ENCODE measurements around the gene ATP6V1F.

The ATP6V1F gene

DNA sequence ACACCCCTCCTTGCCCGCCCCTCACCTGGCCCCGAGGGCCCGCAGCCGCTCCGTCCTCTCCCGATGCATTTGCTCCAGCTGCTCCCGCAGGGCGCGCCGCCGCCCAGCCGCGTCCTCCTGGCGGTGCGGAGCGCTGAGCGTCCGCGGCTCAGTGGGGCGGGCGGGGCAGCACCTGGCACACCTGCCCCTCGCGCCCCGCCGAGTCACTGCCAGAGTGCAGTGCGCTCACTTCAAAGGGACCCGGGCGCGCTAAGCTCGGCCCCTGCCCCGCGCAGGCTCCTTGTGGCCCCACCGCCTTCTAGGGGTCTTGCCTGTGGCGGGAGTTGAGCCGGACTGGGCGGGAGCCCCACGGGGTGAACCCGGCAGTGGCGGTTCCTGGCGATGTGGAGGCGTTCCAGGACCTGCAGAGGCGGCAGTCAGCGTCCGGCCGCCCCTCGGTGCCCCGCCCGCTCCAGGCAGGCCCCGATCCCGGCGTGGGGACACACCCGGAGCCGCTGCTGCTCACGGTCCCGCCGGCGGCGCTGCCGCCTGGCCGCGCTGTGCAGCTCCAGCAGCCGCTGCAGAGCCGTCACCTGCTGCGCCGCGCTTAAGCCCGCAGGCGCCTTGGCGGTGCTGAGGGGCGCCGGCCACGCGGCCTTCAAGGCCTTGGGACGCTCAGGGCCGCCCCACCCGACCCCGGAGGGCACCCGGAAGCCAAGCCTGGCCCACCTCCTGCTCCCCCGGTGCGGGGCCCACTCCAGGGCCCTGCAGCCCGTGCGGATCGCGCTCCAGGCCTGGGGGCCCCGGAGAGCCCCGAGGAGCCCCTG, 6.7 kb downstream of the ATP6V1F start:
- DNase-seq = no peak

DNA sequence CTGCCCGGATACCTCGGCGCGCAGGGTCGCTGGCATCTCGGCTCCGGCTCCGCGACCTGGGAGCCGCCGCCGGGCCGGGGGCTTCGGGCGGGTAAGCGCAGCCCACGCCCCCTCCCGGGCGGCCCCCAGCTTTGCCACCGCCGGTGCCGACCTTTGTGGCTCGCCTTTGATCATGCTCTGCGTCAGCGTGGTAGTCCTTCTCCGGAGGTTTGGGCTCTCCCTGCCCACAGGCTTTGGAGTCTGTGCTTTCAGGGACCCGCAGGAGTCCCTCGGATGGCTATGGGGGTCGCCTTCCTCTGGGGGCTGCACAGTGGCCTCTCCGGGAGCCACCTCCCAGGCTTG, 7.3 kb downstream of the ATP6V1F start:
- no peak for DNase-seq

DNA sequence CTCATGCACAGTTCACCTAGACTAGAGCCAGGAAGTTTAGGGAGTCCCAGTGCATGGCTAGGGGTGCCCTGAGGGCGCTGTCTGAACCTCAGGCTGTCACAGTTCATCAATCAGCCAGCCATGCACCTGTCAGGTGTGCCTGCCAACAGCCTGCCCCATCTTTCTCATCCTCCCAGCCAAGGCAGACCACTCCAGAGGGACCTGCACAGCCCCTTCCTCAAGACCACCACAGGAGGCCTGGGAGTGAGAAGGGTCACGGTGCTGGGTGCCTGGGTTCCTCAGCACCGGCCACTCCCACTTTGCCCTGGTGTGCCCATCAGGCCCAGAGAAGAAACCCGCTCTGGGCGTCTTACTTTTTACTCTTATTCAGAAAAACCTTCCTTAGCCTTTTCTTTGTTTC, 8.4 kb downstream of the ATP6V1F start:
- DNase-seq = no peak

DNA sequence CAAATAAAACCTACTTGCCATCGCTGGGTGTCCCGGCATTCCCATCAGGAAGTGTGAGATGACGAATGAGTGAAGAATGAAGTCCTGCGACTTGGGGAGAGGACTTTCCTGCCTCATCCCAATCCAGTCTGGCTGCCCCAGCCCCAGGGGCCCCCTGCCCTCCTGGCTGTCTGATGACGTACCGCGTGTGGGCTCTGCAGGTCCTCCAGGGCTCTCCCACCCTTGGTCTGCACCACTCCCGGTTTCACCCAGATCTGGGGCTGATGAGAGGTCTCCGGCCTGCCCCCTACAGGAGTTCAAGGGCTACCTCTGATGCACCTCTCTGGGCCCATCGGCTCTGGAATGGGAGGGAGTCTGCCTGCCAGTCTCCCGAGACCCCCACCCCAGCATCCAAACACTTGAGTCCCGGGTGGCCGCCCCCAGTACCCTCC, 9.8 kb downstream of the ATP6V1F start:
- no peak for DNase-seq

DNA sequence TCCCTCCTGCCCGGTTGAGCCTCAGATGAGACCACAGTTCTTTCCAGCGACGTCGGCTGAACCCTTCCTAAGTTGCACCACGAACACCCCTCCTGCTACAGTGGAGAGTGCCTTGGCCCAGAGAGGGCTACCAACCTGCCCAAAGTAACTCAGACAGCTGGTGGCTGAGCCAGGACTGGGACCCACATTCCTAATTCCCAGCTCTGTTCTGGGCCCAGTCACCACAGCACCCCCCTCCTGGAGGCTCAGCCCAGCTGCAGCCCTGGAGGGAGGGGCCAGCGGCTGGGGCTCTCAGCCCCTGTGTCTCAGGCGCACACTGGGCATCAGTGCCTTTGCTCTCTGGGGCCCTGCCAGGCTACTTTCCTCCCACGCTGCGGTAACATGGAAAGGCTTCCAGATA, 10.6 kb downstream of the ATP6V1F start:
- DNase-seq = no peak

DNA sequence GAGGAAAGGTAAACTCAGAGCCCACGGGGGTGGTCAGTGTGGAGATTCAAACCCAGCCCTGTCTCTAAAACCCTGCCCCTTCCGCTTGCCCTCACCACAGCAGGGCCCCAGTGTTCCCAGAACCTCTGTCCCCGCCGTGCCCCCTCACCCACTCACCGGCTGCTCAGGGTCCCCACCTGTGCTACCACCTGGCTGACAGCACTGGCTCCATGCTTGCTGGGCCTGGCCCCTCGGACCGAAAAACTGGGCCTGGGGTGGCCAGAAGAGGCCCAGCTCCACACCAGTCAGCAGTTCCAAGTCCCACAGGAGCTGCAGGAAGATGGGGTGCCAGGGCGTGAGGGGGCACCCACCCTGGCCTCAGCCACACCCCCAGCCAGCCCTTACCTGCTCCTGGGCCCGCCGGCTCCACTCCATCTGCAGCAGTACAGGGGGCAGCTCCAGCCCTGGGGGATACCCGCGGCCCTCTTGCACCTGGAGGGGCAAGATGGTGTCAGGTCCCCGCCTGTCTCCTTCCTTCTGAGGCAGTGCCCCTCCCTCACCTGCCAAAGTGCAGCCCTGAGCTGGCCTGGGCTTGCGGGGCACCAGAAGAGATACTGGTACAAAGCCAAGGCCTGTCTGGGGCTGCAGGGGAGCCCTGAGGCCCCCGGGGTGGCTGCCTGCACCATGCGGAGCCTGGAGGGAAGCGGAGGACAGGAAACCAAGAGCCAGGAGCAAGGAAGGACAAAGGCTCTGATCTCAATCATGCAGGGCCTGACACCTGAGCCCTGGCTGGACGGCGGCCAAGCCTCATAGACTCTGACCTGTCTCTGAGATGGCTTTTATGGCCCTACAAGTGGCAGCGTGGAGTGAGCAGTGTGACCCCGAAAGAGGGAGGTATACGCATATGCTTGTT, 11.7 kb downstream of the ATP6V1F start:
- no peak for DNase-seq

DNA sequence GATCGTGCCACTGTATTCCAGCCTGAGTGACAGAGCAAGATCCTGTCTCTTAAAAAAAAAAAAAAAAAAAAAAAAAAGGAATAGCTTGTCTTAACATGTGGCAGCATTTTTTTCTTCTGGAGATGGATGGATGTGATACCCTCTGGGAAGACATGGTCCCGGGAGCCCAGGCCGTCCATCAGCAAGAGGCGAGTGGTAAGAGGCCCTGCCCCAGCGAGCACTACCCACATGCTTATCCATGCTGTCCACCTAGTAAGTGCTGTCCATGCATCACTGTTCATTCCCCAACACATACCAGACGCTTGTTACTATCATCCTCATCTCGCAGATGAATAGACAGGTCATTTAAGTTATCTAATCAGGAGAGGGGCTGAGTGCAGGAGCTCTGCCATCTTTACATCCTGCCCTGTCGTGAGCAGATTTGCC, 12.9 kb downstream of the ATP6V1F start:
- no peak for DNase-seq

DNA sequence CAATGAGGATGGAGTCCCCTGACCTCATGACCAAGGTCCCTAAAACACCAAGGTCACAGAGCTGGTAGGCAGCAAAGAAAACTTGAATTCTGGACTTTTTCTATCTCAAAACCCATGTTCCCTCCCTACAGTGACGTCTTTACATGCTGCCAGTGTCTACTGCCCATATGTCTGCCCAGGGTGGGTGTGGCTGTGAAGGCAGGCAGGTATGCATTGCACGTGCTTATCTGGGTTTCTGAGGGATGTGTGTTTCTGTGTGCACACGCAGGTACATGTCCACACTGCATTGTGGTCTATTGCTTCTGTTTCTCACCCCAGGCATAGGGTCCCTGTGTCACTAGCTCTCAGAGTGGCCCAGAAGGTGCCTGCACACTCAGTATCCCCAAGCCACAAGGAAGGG, 13.5 kb downstream of the ATP6V1F start:
- no peak for DNase-seq

DNA sequence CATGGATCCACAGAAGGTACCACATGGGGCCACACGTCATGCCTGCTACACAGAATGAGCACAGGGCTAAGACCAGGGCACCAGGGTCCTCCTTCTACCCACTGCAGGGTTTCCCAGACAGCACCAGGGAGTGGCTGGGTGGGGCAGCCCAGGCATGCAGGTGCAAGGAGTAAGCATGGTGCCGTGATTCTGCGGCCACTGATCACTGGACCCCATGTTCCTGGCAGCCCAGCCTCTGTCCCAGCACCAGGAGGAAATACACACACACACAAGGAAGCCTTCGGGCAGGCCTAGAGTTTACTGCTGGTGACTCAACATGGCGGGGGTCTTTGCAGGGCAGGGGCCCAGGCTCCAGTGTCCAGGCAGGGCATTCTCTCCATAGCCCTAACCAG, 13.9 kb downstream of the ATP6V1F start:
- DNase-seq = no peak

DNA sequence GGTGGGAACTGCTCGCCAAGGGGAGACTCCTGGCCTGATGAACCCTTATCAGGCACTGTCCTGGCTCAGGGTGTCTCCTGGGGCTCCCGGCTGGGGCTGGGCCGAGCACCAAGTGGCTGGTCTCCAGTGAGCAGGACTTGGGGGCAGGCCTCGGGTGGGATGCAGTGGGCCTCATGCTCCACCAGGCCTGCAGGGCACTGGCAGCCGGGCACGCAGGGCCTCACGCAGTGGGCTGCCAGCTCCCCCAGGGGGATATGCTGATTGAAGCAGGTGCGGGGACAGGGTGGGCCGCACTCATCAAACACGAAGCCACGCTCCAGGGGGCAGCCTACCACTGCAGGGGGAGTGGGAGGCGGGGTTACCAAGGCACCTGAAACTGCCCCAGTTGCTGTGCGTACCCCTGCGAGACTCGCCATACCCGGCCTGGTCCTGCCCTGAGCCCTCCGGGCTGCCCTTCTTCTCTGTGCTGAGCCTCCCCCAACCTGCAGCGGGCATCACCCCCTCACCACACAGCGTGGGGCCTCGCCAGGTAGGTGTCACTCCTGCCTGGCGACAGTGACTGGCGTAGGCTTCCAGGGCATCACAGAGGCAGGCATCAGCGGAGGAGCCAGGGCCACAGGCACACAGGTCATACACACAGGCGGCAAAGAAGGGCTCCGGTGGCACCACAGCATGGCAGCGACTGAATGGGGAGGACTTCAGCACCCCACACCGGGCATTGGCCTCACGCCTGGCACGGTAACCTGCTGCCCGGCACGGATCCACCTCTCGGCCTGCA, 14.5 kb downstream of the ATP6V1F start:
- DNase-seq = no peak

DNA sequence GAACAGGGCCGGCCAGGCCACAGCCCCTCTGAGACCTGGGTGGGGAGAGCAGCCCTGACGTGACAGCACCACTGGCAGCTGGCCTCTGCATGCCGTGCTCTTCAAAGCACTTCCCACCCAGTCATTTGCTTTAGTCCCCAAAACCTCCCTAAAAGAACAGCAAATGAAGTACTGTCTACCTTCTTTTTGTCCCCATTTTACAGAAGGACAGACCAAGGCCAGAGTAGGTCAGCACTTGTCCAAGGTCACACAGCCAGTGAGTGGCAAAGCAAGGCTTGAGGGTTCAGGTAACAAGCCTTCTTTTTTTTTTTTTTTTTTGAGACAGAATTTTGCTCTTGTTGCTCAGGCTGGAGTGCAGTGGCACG, 15.1 kb downstream of the ATP6V1F start:
- DNase-seq = no peak

DNA sequence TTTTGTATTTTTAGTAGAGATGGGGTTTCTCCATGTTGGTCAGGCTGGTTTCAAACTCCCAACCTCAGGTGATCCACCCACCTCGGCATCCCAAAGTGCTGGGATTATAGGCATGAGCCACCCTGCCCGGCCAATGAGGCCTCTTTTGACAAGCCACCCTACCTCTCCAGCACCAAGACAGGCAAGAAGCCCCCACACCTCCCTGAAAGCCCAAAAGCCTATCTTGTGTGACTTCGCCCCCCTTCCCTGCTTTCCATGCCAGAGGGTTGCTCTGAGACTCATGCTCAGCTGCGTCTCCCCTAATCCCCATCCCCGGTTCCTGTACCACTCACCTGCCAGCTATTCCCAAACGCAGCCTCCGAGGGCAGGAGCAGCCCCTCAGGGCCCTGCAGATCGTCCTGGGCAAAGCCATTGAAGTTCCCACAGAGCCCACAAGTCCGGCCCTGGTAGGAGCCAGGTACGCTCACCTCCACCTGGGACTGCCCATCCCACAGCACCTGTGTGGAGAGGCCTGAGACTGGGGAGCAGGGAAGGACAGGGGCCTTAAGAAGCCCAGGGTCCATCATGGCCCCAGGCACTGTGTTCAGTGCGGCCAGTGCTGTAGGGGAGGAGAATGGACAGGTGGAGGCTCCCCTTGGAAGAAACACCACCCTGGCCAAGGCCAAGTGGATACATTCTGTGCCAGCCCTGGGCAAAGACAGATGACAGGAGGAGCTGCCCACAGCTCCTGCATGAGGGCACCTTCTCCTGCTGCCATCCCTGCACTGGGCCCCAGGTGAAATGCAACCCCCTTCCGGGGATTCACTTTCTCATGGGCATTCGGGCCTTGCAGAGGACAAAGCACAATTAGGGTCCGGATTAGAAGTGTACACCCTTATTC, 15.8 kb downstream of the ATP6V1F start:
- no peak for DNase-seq

DNA sequence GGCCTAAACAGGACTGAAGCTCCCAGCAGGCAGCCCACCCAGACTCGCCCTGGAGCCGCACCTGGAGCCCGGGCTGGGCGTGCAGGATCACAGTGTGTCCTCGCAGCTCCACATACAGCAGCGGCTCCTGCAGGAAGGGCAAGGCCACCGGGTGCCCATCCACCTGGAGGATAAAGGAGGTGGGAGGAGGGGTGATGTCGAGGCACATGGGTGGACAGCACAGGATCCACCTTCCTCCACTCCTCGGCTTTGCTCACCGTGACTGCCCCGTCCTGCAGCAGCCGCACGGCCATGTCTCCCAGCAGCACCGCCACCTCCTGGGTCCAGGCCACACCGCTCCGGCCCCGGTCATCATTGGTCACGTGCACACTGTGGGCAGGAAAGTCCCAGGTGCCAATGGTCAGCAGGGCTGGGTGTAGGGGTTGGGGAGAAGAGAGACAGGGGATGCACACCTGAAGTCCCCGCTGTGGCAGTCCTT, 16.8 kb downstream of the ATP6V1F start:
- no peak for DNase-seq

DNA sequence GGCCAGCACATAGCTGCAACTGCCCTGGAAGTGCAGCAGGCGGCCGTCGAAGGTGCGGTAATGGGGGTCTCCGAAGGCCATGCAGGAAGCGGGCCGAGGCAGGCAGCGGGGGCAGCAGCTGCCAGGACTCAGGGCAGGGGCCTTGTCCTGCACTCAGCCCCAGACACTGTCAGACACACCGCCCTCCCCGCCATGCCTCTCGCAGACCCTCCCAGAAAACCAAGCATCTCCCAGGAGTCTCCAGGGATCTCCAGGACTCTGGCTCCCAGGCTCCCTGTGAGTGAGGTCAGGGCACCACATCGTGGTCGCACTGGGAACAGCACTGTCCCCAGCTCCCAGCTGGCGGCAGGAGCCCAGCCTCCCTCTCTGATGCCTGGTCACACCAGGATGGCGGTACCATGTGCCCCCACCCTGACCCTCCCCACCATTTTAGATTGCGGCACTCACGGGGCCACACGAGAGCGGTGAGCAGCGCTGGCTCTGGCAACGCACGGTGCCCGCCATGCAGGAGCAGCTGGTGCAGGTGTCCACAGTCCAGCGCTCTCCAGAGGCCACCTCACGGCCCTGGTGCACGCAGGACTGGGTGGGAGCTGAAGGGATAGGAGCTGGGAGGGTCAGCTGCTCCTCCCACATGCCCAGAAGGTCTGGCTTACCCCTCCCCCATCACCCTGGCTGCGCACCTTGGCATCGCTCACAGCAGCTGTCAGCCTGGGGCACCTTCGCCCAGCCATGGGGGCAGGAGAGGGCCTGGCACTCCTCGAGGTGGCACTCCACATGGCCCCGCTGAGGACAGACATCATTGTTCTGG, 17.5 kb downstream of the ATP6V1F start:
- DNase-seq = no peak

DNA sequence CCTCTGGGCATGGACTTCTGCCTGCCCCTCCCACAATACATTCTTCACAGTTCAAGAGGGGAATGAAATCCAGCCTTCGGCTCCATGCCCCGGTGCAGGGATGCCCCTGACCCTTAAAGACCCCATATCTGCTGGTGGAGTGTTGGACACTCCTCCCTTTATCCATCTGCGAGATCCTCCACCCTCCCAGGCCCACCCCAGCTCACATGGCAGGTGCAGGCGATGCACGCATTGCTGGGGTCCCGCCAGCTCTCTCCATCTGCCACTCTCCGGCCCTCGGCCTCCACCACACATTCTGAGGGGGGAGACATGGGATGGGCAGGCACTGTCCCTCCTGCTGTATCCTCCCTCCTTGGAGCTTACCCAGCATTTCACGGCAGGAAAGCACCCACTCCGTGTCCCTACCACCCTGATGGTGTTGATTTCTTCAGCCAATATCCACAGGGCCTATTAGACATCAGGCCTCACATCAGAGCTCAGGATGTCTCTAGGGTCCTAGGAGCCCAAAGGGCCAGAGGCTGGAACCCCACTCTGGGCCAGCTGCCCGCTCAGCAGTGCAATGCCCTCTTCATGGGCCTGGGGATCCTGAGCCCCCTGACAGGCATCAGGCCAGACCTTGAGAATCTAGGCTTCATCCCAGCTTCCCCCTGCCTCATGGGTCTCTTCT, 18.3 kb downstream of the ATP6V1F start:
- no peak for DNase-seq

DNA sequence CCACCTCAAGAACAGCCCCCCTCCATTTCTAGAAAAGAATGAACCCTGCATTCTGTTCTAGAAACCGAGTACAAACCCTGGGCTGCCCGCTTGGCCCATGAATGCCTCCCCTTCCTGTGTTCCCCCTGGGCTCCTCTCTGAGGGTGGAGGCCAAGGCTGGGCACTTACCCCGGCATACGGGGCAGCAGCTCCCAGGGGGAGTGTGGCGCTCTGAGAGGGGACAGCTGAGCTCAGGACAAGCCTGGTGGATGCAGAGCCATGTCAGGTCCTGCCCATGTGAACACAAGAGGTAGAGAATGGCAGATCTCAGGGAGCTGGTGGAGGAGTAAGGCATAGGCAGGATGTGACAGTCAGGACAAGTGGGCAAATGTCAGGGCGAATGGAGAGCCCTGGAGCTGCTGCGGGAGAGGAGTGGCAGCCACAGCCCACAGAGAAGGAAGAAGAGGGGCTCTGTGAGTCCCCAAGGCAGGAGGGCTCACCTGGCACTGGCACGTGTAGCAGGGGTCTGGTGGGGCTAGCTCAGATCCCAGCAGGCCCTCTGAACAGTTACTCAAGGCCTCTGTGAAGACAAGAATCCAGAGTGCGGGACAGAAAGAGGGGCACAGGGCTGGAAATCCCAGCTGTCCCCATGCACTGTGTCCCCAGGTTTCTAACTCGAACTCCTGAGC, 18.9 kb downstream of the ATP6V1F start:
- DNase-seq = no peak

DNA sequence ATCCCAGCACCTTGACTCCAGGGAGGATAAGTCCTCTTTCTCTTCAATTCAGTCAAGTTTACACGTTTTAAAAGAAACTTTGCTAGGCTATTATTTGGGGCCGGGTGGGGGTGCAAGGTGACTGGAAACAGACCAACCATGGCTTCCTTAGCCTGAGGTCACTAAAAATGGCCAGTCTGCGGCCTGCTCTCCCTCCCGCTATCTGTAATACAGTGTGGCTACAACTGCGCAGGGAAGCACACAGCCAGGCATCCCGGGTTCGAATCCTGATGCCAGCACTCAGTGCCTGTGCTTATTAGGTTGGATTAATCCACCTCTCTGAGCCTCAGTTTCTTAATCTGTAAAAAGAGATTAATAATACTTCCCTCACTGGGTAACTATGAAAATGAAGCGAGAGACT, 19.5 kb downstream of the ATP6V1F start:
- no peak for DNase-seq

DNA sequence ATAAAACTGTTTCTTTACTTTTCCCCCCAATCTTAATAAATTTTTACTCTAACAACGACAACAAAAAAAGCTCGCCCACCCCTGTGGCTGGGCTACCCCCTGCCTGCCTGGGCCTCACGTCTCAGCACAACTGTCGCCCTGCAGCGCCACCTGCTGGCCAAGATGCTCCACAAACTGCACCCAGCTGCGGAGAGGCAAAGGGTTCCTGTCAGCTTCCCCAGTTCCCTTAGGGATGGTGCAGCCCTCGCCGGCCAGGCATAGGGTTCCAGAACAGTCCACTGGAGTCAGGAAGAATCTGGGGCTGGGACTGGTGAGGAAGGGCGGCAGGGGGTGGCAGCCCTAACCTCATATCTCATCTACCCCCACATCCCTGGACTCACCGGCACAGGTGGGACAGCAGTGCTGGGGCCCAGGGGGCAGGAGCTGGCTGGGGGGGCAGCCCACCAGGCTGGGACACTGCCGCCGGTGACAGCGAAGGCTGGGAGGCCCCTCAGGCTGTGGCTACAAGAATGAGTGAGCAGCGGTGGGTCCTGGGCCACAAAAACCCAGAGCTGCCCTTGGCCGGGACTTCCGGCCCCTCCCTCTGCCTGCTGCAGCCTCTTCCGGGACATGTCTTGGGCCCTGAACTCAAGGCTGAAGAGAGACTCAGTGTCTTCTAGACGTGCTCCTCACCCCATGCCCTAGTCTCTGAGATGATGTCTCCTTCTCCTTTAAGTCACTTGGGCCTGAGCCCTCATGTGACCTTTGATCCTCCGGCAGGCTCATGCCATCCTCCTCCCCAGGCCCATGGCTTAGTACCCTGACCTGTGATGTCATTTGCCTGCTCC, 21.2 kb downstream of the ATP6V1F start:
- no peak for DNase-seq

All from SIG-M5 (cell line).